GM10248 (cell line): ENCODE results near the gene LHX5.

Experiments
- CTCF ChIA-PET: fragments of 300-600 bp; sonication (Branson Sonifier 250); formaldehyde crosslinking; extraction: SDS; loops from one replicate; lab custom pipeline; 2021; ENCODE audit warnings: antibody characterized with exemption; lab: Yijun Ruan, JAX
- POLR2A ChIA-PET: fragments of 350-650 bp; sonication (Branson Sonifier 250); formaldehyde crosslinking; extraction: SDS; loops from one replicate; lab custom pipeline; 2020; ENCODE audit warnings: antibody characterized with exemption; lab: Yijun Ruan, JAX
- DNase-seq: peaks from one replicate; pipeline ENCODE4 v3.0.0; 2012; ENCODE audit errors: extremely low spot score
- TF ChIP-seq, protein P1 (sequence below): IDR thresholded peaks from 2 replicates; pipeline ENCODE4 v1.5.1; 2012; ENCODE audit warnings: mild to moderate bottlenecking, low read depth; ENCODE audit errors: extremely low read depth, missing control alignments, control extremely low read depth

The LHX5 gene

DNA sequence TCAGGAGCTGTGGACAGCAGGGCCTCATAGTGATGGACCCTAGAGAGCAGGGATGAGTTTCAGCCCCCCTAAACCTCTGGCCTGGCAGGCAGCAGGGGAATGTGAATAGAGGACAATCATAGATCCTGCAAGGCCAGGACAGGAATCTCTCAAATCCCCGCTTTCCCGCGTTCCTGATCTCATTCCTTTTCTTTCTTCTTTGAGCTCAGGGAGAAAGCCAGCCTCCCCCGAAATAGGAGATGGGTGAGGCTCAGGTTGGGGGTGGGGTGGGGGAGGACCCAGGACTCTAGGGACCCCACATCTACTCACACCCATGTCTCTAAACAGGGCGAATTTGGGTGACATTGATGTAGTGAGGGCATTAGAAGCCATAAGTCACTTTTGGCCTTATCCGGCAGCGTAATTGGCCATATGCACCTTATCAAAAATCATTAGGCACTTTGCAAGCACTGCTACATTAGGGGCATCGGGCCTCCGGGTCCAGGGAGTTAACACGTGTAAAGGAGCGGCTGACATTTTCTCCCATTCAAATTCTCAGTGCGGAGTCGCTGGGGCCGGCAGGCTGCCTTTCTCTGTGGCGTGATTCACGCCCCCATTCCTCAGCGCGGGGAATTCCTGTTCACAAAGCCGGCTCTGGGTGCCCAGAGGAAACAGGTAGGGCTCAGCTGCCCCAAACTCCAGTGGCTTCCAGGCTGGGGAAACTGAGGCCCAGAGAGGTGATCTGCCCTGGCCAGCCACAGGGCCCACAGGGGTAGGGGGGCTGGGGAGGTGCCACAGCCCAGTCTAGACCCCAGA is 1.5 kb downstream of the LHX5 start:
- ChIA-PET POLR2A (no interaction called here), CTCF (interaction anchor here (1.0 to 1.1 kb wide), 2 partner anchors 9 to 18 kb away, joined by 3 read pairs; no protein-coding TSS in a partner anchor)

DNA sequence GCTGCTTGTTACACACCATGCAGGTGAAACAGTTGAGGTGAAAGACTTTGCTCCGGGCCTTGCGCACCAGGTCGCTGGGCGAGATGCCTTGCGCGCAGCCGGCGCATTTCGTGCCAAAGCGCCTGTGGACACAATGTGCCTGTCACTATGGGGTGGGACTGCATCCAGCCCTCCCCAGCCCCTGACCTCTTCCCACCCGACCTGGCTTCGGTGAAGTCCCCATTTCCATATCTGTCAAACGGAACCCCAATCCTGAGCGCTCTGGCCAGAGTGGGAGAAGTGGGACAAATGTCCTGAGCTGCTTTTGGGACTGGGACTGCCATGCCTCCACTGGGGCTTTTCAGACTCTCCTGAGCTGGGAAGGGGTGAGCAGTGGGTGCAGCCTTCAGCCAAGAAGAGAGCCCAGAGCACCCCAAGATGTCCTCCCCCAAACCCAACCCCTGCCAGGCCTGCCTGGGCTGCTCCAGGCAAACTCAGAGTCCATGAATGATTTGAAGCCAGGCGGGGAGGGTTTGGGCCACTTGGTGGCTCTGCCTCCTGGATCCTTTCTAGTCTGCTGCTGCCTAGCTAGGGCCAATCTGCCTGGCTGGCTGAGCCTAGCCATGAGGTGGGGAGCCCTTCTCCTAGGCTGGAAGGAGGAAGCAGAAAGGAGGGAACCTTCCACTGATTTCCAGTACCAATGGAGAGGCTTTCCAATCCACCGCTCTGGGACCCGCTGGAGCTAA is 2.3 kb downstream of the LHX5 start:
- DNase-seq = no peak
- CTCF ChIA-PET = interaction anchor here (1.0 to 1.1 kb wide), 2 partner anchors 8 to 19 kb away, joined by 3 read pairs; no protein-coding TSS in a partner anchor
- POLR2A ChIA-PET = no interaction called here
- TF ChIP-seq, protein P1, sequence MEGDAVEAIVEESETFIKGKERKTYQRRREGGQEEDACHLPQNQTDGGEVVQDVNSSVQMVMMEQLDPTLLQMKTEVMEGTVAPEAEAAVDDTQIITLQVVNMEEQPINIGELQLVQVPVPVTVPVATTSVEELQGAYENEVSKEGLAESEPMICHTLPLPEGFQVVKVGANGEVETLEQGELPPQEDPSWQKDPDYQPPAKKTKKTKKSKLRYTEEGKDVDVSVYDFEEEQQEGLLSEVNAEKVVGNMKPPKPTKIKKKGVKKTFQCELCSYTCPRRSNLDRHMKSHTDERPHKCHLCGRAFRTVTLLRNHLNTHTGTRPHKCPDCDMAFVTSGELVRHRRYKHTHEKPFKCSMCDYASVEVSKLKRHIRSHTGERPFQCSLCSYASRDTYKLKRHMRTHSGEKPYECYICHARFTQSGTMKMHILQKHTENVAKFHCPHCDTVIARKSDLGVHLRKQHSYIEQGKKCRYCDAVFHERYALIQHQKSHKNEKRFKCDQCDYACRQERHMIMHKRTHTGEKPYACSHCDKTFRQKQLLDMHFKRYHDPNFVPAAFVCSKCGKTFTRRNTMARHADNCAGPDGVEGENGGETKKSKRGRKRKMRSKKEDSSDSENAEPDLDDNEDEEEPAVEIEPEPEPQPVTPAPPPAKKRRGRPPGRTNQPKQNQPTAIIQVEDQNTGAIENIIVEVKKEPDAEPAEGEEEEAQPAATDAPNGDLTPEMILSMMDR = no peak

More for the DNA sequence above, 1.5 kb downstream of the LHX5 start:
- DNase-seq = peak; percentile 25
- TF ChIP-seq, protein P1 = no peak

DNA sequence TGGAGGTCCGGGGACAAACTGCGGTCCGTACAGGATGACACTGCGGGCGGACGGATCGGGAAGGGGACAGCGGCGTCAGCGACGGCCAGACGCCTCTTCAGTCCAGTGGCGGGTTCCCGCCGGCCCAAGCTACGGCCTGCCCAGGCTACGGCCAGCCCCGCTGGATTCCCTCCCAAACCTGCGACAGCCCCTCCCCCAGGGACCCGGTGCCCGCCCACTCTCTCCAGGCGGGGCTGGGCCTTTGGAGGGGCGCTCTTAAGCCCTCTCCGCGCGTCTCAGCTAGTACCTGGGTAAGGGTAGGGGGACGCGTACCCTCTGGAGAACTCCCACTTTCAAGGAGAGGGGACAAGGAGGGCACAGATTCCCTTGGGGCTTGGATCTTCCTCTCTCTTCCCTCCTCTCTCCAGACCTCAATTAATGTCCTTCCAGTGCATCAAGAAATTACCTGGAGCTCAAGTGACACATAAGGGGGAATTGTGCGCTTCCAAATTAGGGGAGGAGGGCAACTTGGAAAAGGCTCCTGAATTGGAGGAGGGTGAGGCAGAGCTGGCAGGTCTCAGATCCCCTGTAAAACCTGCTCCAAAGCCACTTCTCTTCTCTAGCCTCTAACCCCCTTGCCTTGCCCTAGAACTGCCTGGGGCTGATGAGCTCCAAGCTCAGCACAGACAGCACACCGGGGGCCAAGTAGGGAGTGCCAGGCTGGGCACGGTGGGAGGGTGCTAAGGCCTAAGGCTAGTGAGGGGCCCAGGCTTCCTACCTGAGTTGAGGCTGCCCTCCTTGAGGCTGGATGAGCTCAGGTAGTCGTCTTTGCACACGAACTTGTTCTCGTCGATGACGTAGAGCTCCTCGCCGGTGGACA is 3.1 kb downstream of the LHX5 start:
- CTCF ChIA-PET = interaction anchor here (1.1 kb wide), 1 partner anchor 20 kb away, joined by 3 read pairs; no protein-coding TSS in a partner anchor
- POLR2A ChIA-PET = no interaction called here
- no peak for DNase-seq
- TF ChIP-seq, protein P1 = no peak

DNA sequence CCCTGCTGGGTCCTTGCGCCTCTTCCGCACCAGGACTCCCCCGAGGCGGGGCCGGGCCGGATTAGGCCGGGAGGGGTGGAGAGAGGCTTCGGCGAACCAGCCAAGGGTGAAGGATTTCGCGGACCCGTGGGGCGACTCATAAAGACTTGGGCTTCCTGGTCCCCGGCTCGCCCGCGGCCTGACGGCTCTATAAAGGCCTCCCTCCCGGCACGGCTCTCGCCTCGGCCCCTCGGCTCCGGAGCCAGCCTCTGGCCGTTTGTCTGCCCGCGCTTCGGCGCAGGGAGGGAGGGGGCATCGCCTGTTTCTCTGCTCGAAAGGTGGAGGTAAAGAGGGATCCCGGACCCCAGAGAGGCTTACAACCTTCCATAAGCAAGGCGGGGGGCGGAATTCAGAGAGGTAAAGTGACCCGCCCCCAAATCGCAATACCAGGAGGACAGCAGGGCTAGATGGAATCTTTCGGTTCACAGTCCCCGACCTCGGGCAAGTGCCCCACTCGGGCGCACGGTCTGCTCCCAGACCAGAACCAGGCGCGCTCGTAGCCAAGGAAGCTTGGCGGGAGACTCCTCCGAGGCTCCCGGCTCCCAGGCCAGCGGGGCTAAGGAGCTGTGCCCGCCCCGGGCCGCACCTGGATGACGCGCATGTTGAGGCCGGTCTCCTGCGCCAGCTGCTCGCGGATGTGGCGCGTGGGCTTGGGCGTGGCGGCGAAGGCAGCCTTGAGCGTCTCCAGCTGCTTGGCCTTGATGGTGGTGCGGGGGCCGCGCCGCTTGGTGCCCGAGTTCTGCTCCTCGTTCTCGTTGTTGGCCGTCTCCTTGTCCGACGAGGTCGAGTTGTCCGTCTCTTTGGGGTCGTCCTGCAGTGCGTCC is 3.9 kb downstream of the LHX5 start:
- DNase-seq = peak; percentile 18
- TF ChIP-seq, protein P1 = no peak
- ChIA-PET CTCF (no interaction called here), POLR2A (no interaction called here)

DNA sequence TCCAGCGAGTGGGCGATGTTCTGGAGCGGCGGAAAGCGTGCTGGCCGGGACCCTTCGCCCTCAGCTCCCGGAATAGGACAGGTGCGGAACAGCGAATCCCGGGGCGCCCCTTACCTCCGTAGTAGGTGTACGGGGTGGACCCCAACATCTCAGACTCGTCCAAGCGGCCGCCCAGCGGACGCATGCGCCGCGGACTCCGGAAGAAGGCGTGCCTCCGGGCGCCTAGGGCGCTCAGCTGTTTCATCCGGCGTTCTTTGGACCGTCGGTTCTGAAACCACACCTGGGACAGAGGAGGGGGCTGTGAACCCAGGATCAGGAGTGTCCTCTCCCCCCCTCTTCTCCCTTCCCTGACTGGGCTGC is 4.5 kb downstream of the LHX5 start:
- DNase-seq = no peak
- CTCF ChIA-PET = no interaction called here
- POLR2A ChIA-PET = no interaction called here
- TF ChIP-seq, protein P1 = no peak
